Stimulated activated CD4-positive, alpha-beta T cell treated with anti-CD3 and anti-CD28 coated beads, Interleukin-2, amount 100 ng/mL, for 24 hours (primary cell): Measurements from ENCODE around the gene ADAM15.

Source experiments
- DNase-seq, 2 donors: peaks; one replicate each; pipeline ENCODE4 v3.0.0-alpha.2; 2020

The ADAM15 gene

DNA sequence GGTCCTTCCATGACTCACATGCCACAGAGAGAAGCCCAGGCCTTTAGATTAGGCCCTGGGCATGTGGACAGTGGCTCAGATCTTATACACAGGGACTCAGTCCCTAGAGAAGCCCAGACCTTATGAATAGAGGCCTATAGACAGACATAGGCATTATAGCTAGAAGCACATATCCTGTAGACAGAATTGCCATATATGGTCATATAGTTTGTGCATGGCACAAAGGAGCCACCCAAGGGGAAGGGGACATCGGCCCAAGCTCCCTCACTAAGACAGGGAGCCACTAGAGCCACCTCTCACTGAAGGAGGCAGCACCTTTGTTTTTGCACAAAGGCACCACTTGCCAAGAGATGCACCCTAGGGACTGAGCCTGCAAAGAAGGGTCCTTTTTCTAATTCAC is 25.3 kb downstream of the ADAM15 start:
- DNase-seq, result no peak

GRCh38 chr1:155077346-155077745 is 26.2 kb downstream of the ADAM15 start:
- no peak for DNase-seq

GRCh38 chr1:155077758-155078445 is 26.8 kb downstream of the ADAM15 start:
- DNase-seq, result no peak

- DNase-seq, result peak; percentile 70 to 78
Observed at GRCh38 chr1:155078469-155079209, 27.5 kb downstream of the ADAM15 start, which contains the start of gene EFNA3. Gene EFNA3 (plus strand): TSS chr1:155078837. CDS start chr1:155078942, 105 bp downstream.

DNA sequence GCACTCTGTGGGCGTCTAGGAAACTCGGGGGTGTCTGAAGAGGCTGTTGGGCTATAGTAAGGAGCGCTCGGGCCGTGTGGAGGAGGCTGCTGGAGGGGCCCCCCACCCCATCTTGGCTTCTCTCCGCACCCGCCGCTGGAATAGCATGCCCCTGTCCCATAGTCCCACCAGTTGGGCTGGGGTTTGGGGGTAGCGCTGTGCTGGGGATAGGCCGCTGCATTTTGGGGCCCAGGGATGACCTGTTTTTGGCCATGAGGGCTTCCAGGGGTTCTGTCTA is 28.0 kb downstream of the ADAM15 start:
- no peak for DNase-seq

DNA sequence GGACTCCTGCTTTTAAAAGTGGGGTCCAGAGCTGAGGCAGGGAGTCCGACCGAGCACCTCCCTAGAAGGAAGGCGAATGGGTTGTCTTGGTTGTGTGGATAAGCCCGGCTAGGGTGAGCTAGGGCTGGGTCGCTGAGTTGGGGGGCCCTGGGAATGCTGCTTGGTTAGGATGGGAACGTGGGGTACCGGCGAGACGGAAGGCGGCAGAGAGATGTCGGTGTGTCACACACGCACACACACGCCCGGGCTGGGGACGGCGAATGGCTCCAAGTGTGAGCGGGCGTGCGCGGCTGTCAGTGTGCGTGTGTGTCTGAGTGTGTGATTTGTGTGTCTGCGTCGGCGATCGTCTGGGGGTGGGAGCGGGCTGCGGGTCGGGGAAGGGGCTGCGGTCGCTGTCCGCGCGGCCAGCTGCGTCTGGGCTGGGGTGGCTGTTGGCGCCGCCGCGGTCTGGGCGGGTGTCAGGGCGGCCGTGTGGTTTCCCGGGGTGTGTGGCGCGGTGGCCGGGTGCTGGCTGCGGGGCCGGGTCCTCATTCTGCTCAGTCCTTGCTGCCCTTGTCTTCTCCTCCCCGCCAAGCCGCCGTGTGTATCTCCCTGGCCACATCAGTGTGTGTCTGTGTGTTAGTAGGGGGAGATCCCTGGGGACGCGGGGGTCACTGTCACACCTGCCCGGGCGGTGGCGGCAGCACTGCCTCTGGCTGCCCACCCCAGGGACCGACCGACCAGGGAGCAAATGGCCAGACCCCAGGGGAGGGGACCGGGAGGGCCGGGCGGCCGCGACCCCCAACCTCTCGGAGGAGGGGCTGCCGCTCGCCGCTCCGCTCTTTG is 28.6 kb downstream of the ADAM15 start:
- DNase-seq, result no peak

DNA sequence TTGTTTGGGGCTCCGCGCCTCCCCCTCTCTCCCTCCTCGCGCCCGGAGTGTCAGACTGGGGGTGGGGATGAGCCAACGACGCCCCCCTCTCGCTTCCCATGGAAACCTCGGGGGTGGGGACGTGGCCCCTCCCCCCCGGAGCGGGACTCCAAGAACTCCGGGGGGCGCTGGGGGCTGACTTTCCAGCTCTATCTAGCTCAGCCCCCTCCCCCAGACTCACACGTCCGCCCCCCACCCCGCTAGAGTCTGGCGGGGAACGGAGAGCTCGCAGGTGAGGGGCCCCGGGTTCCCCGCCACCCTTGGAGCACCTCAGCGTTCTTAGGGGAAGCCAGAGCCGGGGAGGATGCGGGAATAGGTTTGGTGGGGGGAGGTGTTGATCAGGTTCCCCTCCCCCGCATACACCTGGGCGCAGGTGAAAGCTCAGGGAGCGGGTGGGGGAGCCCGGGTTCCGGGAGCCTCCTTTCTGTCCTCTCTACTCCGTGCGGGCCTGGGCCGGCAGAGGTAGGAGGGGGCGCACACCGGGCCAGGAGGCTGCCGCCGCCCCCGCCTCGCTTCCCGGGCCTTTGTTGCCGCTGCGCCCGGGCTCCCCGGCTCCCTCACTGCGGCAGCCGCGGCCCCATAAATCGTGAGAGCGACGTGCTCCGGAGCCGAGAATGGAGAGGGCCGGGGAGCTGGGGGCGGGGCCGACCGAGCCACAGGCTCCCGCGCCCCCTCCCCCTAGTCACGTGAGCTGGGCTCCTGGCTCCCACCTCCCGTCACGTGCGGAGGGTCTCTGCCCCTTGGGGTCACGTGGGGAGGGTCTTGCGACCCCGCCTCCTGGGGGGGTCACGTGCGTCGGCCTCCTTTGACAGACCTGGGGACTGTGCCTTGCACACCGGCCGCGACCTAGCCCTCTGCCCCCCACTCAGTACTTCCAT is 29.5 kb downstream of the ADAM15 start:
- peak in 1 of 2 donors; percentile 49 for DNase-seq

DNA sequence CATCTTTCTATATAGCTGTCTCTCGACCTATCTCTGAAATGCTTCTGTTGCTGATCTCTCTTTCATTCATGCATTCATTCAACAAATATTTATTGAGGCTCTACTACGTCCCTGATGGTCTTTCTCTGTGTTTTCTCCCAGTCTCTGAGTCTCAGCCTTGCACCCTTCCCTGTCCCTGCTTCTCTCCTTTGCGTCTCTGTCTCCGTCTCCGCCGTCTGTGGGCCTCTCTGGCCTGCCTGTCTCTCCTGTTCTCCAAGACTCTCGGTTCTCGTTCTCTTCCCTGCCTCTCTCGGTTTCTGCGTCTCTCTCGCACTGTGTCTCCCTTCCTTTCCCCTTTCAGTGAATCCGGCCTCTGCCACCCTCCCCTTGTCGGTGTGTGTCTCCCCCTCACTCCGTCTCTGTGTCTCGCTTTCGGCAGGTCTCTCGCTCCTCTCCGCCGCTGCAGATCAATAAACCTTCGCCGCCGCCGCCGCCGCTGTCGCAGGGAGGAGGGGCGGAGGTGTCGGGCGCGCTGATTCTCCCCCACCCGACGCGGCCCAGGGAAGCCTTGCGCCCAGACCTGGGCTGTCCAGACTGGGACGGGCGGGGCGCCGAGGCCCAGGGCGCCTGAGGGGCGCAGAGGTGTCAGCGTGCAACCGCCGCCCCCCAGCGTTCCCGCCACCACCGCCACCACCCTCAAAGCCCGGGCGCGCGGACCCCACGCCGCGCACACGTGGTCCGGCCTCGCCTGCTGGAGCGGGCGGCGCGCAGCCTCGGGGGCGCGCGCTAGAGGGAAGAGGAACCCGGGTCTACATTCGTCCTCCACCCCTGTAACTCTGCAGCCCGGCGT is 30.6 kb downstream of the ADAM15 start:
- DNase-seq, result no peak

DNA sequence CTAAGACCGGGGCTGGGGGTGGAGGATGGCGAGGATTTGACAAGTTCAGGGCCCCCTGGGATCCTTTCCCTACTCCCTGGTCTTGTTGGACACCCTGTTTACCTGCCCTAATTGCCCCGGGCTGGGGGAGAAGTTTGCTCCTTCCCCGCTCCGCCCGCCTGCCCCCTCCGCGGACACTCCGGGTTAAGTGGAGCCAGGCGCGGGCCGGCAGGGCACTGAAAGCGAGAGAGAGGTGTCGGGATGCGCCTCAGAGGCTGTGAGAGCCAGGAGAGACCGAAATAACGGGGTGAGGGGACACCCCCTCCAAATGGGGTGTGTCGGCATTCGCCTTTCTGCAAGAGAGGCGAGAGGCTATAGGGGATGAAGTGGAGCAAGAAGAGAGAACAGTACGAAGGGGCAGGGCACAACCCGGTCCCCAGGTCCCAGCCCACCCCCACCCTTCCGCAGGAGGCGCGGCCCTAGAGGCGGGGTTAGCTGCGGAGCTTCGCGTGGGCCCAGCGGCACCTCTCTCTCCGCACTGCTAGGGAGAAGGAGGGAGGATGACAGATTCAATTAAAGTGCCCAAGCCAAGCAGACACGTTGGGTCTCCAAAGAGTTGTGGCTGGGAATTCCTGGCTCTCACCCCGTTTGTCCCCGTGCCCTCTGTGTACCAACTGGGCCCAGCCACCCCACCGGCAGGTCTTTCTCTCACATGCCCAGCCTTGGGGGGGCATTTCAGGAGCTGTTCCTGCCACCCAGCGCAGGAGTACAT is 31.4 kb downstream of the ADAM15 start:
- DNase-seq, result peak in 1 of 2 donors; percentile 48

DNA sequence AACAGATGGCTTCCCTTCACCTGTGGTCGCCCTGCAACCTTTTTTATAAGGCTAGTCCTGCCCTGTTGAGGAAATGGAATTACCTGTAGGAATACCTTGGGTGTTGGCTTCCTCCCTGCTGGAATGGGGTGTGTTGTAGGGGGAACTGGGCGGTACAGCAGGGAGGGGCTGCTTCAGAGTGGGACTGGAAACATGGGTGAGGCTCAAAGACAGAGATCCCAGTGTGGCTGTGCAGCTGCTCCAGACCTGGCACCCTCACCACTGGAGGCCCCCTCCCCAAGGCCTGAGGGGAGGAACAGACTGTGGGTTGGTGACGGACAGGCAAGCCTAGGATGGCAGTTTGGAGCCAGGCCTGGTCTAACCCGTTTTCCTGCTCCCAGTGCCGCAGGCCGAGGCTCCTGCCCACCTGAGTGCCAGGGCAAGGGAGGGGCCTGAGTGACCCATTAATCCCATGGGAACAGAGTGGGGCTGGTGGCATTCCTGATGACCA is 32.0 kb downstream of the ADAM15 start:
- no peak for DNase-seq

DNA sequence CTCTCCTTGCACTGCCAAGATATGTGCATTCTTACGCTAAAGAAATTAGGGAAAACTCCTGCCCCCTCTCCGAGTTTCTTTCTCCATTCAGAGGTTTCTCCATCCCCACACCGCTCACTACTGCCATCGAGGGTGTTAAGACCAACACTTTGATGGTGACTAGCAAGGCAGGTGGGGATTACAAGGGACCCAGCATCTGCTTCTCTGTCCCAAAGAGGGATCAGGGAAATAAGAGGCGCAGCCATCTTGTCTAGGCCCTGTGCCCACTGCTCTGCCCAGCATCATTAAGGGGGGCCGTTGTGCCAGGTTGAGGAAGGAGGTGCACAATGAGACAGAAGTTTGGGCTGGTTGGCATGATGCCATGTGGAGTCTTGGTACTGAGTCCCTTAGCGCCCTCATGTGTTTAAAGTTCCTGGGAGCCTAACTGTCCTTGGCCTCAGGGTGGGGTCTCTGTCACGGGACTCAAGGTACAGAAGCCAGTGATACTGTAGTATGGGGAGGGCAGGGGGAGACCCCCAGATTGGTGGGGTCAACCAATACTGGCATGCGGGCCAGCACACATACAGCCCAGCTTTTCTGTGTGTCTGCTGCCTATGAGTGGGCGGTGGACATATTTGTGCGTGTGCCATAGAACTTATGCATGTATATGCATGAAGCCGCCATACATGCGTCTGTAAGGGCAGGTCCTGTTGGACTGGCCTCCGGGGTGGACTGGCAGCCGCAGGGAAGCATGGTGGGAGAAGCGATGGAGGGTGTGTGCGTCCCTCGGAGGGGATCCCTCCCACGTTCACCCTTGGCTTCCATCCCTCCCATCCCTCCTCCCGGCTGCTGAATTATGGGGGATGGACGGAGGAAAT is 33.0 kb downstream of the ADAM15 start:
- no peak for DNase-seq

DNA sequence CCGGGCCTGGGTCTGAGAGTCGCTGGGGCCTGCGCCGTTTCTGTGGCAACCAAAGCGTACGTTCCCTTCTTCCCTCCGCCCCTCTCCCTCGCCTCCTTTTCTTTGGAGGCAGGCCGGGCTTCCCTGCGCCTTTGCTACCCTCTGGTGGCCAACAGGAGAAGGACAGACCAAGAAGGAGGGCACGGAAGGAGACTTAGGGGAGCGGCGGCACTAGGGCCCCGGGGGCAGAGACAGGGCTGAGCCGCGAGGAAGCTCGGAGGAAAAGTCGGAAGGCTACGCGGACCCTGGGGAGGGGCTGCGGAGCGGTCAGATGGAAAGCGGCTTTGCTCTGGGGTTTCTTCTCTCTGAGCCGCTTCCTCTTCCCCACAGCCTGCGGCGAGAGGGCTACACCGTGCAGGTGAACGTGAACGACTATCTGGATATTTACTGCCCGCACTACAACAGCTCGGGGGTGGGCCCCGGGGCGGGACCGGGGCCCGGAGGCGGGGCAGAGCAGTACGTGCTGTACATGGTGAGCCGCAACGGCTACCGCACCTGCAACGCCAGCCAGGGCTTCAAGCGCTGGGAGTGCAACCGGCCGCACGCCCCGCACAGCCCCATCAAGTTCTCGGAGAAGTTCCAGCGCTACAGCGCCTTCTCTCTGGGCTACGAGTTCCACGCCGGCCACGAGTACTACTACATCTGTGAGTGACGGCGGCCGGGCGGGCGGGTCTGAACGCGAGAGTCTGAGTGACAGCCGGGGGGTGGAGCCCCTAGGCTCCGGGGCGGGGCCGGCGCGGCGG is 33.8 kb downstream of the ADAM15 start:
- peak; percentile 91 to 95 for DNase-seq

DNA sequence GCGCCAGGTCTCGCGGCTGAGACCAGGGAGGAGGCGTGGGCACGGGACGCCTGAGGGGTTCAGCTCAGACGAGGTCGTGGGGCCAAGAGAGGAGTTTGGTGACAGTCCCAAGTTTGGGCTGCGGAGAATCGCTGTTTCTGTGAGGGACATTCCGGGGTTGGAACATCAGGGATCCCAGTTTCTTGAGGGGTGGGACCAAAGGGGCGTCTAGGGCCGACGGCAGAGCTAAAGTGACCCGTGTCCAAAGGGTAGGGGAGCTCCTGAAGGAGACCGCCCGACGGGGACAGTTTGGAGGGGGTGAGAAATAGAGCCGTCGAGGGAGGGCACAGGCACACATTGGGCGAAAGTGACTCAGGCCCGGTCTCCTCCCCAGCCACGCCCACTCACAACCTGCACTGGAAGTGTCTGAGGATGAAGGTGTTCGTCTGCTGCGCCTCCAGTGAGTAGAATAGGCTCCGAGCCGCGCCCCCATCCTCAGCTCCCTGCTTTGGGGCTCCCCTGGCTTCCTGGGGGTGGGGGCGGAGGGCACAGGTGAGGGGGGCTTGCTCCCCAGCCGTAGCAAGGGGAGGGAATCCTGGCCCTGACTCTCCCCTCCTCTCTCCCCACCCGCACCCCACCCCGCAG is 34.5 kb downstream of the ADAM15 start:
- DNase-seq, result peak; percentile 80 to 81

DNA sequence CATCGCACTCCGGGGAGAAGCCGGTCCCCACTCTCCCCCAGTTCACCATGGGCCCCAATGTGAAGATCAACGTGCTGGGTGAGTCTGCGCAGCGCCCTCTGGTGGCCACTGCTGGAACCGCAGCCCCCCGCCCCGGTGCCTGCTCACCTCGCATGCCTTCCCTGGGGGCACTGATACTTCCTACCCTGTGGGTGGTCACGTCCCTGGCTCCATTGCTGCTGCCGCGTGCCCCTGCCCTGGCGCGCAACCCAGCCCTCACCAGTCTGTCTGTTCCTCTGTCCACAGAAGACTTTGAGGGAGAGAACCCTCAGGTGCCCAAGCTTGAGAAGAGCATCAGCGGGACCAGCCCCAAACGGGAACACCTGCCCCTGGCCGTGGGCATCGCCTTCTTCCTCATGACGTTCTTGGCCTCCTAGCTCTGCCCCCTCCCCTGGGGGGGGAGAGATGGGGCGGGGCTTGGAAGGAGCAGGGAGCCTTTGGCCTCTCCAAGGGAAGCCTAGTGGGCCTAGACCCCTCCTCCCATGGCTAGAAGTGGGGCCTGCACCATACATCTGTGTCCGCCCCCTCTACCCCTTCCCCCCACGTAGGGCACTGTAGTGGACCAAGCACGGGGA is 35.1 kb downstream of the ADAM15 start:
- peak; percentile 85 to 88 for DNase-seq

GRCh38 chr1:155086856-155087535 is 35.9 kb downstream of the ADAM15 start:
- no peak for DNase-seq

DNA sequence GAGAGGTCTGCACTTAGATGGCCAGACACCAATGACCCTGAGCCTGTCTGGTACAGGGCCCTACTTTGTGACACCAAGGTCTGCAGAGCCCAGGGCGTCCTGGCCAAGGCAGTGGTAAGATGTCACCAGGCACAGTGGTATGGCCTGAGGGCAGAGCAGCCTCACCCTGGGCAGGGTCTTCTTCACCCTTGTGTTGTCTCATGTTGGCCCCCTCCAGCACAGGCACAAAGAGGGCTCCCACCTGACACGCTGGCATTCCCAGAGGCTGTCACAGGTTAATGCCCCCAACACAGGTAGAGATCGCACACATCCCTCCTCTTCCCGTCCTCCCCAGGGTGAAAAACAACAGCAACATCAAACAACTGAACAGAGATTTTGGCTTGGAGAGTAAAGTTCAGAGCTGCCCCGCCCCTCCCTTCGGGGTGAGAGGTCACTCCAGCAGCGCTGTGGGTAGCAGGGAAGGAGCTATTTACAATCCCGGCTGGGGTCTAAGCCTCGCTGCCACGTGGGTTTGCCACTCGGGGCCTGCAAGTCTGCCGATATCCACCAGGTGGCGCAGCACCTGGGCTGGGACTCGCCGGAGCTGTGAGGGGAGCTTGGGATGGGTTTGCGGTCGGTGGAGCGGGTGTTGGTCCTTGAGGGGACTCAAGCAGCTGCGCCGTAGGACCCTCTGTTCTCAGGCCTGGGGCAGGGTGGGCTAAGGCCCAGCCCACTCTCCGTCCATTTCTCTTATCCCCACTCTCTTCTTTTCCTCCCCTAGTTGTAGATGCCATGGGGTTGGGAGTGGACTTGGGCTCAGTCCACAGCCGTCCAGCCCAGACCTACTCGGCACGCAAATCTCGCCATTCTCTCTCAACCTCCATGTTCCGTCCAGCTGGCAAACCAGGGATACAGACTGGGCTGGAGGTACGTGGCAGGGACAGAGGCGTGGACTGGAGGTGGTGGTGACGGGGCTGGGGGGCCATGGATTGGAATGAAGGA is 40.2 kb downstream of the ADAM15 start:
- DNase-seq, result peak; percentile 87 to 89
